ENCODE results near the gene TEX54. TPM values are rescaled to one million over a fixed set of nuclear protein-coding genes. Genes with fewer than 3 reads are reported as not detected.

The TEX54 gene
- total and polyA plus RNA-seq, 2 of the 13 experiments (the other 11 are each of a cell fraction or from before 2014, with no cell fraction given), result not detected

DNA sequence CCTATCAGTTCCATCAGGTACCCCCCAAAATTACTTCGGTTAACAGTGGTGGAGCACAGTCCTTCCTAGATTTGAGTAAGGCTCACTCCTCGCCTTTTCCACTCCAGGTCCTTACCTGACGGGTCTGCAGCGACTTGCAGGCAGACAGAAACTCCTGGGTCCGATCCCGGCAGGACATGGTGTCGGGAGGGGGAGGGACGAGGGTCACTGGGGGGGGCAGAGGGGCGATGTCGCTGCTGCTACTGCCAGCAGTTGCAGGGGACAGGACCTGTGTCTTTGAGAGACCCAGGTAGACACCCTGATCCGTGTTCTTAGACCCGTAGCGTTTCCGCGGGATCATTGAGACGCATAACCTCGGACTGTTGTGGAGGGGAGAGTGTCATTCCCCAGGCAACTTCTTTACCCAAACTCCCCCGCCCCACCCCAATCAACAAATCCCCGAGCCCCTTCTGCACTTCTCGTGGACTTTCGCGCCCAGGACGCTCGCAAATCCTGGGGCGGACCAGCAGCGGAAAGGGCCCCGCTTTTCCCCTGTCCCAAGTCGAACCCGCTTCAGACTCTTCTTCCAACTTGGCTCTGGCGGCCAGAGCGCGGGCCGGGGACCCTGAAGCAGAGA lies 1.6 kb downstream of the TEX54 start (continued):
- TF ChIP-seq, protein P1, sequence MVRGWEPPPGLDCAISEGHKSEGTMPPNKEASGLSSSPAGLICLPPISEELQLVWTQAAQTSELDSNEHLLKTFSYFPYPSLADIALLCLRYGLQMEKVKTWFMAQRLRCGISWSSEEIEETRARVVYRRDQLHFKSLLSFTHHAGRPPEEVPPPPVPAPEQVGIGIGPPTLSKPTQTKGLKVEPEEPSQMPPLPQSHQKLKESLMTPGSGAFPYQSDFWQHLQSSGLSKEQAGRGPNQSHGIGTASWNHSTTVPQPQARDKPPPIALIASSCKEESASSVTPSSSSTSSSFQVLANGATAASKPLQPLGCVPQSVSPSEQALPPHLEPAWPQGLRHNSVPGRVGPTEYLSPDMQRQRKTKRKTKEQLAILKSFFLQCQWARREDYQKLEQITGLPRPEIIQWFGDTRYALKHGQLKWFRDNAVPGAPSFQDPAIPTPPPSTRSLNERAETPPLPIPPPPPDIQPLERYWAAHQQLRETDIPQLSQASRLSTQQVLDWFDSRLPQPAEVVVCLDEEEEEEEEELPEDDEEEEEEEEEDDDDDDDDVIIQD (CRISPR knock-in tag; IDR thresholded peaks at IDR 0.05; ENCODE audit: low read depth), result no peak
- no peak for TF ChIP-seq ZNF367 (CRISPR knock-in tag; IDR thresholded peaks at IDR 0.05; ENCODE audit: borderline replicate concordance)
- TF ChIP-seq, protein P2, sequence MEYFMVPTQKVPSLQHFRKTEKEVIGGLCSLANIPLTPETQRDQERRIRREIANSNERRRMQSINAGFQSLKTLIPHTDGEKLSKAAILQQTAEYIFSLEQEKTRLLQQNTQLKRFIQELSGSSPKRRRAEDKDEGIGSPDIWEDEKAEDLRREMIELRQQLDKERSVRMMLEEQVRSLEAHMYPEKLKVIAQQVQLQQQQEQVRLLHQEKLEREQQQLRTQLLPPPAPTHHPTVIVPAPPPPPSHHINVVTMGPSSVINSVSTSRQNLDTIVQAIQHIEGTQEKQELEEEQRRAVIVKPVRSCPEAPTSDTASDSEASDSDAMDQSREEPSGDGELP (IDR thresholded peaks at IDR 0.05; ENCODE audit: borderline replicate concordance, low read depth), result 0 out of 2 replicates have a peak, but pooled peaks have one; percentile 29
- no peak for TF ChIP-seq NFKB2 (CRISPR knock-in tag; IDR thresholded peaks at IDR 0.05; ENCODE audit: borderline replicate concordance)
- 0 out of 2 replicates have a peak, but pooled peaks have one; percentile 67 for TF ChIP-seq ZNF850 (CRISPR knock-in tag; conservative IDR thresholded peaks at IDR 0.05)
- 0 out of 2 replicates have a peak, but pooled peaks have one; percentile 5 for TF ChIP-seq FOSL2 (CRISPR knock-in tag; IDR thresholded peaks at IDR 0.05)
- TF ChIP-seq FOXA3 (CRISPR knock-in tag; IDR thresholded peaks at IDR 0.05), result peak; percentile 9; the same call in 1 of the 2 replicates
- TF ChIP-seq TBX3 (IDR thresholded peaks at IDR 0.05; ENCODE audit: borderline replicate concordance), result peak; percentile 60; the same call in 1 of the 2 replicates
- TF ChIP-seq ZC3H13 (CRISPR knock-in tag; IDR thresholded peaks at IDR 0.05), result 0 out of 2 replicates have a peak, but pooled peaks have one; percentile 6
- TF ChIP-seq, protein P3, sequence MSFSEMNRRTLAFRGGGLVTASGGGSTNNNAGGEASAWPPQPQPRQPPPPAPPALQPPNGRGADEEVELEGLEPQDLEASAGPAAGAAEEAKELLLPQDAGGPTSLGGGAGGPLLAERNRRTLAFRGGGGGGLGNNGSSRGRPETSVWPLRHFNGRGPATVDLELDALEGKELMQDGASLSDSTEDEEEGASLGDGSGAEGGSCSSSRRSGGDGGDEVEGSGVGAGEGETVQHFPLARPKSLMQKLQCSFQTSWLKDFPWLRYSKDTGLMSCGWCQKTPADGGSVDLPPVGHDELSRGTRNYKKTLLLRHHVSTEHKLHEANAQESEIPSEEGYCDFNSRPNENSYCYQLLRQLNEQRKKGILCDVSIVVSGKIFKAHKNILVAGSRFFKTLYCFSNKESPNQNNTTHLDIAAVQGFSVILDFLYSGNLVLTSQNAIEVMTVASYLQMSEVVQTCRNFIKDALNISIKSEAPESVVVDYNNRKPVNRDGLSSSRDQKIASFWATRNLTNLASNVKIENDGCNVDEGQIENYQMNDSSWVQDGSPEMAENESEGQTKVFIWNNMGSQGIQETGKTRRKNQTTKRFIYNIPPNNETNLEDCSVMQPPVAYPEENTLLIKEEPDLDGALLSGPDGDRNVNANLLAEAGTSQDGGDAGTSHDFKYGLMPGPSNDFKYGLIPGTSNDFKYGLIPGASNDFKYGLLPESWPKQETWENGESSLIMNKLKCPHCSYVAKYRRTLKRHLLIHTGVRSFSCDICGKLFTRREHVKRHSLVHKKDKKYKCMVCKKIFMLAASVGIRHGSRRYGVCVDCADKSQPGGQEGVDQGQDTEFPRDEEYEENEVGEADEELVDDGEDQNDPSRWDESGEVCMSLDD (CRISPR knock-in tag; IDR thresholded peaks at IDR 0.05; ENCODE audit: borderline replicate concordance), result no peak
- 0 out of 2 replicates have a peak, but pooled peaks have one; percentile 38 for TF ChIP-seq PCBP1 (IDR thresholded peaks at IDR 0.05; ENCODE audit: borderline replicate concordance, low read depth, low read length)
- 0 out of 2 replicates have a peak, but pooled peaks have one; percentile 5 for TF ChIP-seq MEIS1 (CRISPR knock-in tag; IDR thresholded peaks at IDR 0.05; ENCODE audit: borderline replicate concordance)
- TF ChIP-seq ATF1 (CRISPR knock-in tag; IDR thresholded peaks at IDR 0.05), result no peak; the same call in none of the 2 replicates
- TF ChIP-seq ETV5 (CRISPR knock-in tag; IDR thresholded peaks at IDR 0.05; ENCODE audit: borderline replicate concordance), result no peak
- 0 out of 2 replicates have a peak, but pooled peaks have one; percentile 62 for TF ChIP-seq NCOA1 (CRISPR knock-in tag; IDR thresholded peaks at IDR 0.05)
- TF ChIP-seq, protein P4, sequence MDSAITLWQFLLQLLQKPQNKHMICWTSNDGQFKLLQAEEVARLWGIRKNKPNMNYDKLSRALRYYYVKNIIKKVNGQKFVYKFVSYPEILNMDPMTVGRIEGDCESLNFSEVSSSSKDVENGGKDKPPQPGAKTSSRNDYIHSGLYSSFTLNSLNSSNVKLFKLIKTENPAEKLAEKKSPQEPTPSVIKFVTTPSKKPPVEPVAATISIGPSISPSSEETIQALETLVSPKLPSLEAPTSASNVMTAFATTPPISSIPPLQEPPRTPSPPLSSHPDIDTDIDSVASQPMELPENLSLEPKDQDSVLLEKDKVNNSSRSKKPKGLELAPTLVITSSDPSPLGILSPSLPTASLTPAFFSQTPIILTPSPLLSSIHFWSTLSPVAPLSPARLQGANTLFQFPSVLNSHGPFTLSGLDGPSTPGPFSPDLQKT (CRISPR knock-in tag; IDR thresholded peaks at IDR 0.05; ENCODE audit: borderline replicate concordance), result no peak
- TF ChIP-seq NR2F1 (CRISPR knock-in tag; IDR thresholded peaks at IDR 0.05), result 0 out of 4 replicates have a peak, but pooled peaks of 1 of the 2 experiments have one; percentile 25
- TF ChIP-seq ZNF256 (CRISPR knock-in tag; conservative IDR thresholded peaks at IDR 0.05), result 0 out of 2 replicates have a peak, but pooled peaks have one; percentile 30
